Activated CD4-positive, alpha-beta memory T cell treated with anti-CD3 and anti-CD28 coated beads, Interleukin-2, amount 10 ng/mL, durations not matched to agents 7 days and 5 days (primary cell): ENCODE results near the gene SLC22A16. TPM values are rescaled to one million over a fixed set of nuclear protein-coding genes. Genes with fewer than 3 reads are reported as not detected.
A peak's percentile ranks its signal among the peaks of the same experiment; 100 is the strongest.

ENCODE experiments used
- CTCF ChIA-PET: fragments of 350-600 bp; sonication (Branson Sonifier 250); formaldehyde crosslinking; loops from one replicate; lab custom pipeline; 2021; ENCODE audit warnings: antibody characterized with exemption, inconsistent platforms; lab: Charles Lee
- POLR2A ChIA-PET: fragments of 350-600 bp; sonication (Branson Sonifier 250); formaldehyde crosslinking; loops from one replicate; lab custom pipeline; 2021; ENCODE audit warnings: antibody characterized with exemption; lab: Charles Lee
- DNase-seq: peaks from one replicate; pipeline ENCODE4 v3.0.0-alpha.2; 2020
- H3K27ac Mint-ChIP-seq: one replicate; pipeline ENCODE4 v1.8.0; 2021; ENCODE audit warnings: mild to moderate bottlenecking, mixed read lengths
- H3K27me3 Mint-ChIP-seq: one replicate; pipeline ENCODE4 v1.8.0; 2021; ENCODE audit warnings: mixed read lengths
- H3K36me3 Mint-ChIP-seq: one replicate; pipeline ENCODE4 v1.8.0; 2021; ENCODE audit warnings: low read depth, mixed read lengths
- H3K4me1 Mint-ChIP-seq: one replicate; pipeline ENCODE4 v1.8.0; 2021; ENCODE audit warnings: mixed read lengths
- H3K4me3 Mint-ChIP-seq: one replicate; pipeline ENCODE4 v1.8.0; 2021; ENCODE audit warnings: mild to moderate bottlenecking, mixed read lengths
- H3K9me3 Mint-ChIP-seq: one replicate; pipeline ENCODE4 v1.8.0; 2021; ENCODE audit warnings: mixed read lengths
- total RNA-seq, 2 experiments: library from RNA; stranded (reverse); gene quantifications; one replicate each; pipeline ENCODE4 v1.2.3, GENCODE V29; 2021

SLC22A16 gene
- total RNA-seq, 2 experiments from 2014 or later = not detected

DNA sequence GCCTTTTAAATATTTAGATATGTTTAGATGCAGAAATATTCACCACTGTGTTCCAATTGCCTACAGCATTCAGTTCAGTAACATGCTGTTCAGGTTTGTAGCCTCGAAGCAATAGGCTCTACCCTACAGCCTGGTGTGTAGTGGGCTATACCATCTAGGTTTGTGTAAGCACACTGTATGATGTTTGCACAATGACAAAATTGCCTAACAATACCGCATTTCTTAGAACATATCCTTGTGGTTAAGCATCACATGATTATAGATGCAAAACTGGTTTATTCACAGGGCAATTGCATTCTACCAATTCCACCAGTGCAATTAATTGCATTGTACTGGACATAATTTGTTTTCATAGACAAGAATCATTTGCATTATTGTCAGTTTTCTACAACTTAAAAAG lies 7.9 kb upstream of the SLC22A16 start:
- Mint-ChIP-seq H3K36me3 (no peaks in the 10 kb centered on the region), H3K27me3 (peaks cover 33% of the 10 kb centered on the region), H3K27ac (no peak overlapping the region), H3K4me1 (no peaks in the 10 kb centered on the region), H3K9me3 (no peaks in the 10 kb centered on the region), H3K4me3 (no peak overlapping the region)
- CTCF ChIA-PET = no interaction called here
- DNase-seq = no peak
- POLR2A ChIA-PET = no interaction called here

DNA sequence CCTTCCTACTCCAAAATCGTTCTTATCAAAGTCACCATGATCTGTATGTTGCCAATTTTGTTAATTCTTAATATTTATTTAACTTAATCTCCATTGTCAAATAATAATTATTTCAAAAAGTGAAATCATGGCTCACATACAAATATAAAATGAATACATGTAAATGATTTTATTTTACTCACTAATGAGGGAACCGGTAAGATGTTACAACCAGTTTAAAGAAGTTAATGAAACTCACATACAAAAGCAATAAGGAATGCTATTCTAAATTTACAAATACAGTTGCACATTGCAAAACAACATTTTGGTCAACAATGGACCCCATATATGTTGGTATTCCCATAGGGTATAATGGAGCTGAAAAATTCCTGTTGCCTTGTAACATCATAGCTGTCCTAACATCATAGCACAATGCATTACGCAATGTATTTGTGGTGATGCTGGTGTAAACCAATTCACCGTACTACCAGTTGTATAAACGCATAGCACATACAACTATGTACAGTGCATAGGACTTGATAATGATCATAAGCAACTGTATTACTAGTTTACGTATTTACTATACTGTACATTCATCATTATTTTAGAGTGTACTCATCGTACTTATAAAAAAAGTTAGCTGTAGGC lies 6.5 kb upstream of the SLC22A16 start:
- no peaks in the 10 kb centered on the region for H3K4me1 Mint-ChIP-seq
- CTCF ChIA-PET = interaction anchor here (0.6 kb wide), 1 partner anchor 57 kb away, joined by 4 read pairs; no protein-coding TSS in a partner anchor
- peaks cover 41% of the 10 kb centered on the region for H3K27me3 Mint-ChIP-seq
- DNase-seq = no peak
- H3K4me3 Mint-ChIP-seq = no peak overlapping the region
- no peaks in the 10 kb centered on the region for H3K36me3 Mint-ChIP-seq
- H3K9me3 Mint-ChIP-seq = no peaks in the 10 kb centered on the region
- no peak overlapping the region for H3K27ac Mint-ChIP-seq
- POLR2A ChIA-PET = no interaction called here

DNA sequence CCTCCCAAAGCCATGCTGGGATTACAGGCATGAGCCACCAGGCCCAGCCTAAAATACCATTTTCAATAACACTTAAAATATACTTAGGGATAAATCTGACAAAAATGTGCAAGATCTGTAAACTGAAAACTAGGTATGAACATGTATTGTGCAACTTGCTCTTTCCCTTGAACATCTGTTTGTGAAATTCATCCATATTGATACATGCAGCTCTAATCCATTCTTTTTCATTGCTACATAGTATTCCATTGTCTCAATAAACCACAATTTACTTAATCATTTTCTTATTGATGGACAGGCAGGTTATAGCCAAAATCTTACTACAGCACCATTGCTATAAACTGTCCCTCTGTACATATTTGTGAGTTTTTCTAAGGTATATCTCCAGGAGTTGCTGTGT lies 4.7 kb upstream of the SLC22A16 start:
- H3K9me3 Mint-ChIP-seq = no peaks in the 10 kb centered on the region
- ChIA-PET POLR2A (no interaction called here), CTCF (no interaction called here)
- H3K36me3 Mint-ChIP-seq = no peaks in the 10 kb centered on the region
- DNase-seq = no peak
- no peak overlapping the region for H3K4me3 Mint-ChIP-seq
- H3K4me1 Mint-ChIP-seq = peaks cover 1% of the 10 kb centered on the region
- peaks cover 39% of the 10 kb centered on the region for H3K27me3 Mint-ChIP-seq
- no peak overlapping the region for H3K27ac Mint-ChIP-seq

DNA sequence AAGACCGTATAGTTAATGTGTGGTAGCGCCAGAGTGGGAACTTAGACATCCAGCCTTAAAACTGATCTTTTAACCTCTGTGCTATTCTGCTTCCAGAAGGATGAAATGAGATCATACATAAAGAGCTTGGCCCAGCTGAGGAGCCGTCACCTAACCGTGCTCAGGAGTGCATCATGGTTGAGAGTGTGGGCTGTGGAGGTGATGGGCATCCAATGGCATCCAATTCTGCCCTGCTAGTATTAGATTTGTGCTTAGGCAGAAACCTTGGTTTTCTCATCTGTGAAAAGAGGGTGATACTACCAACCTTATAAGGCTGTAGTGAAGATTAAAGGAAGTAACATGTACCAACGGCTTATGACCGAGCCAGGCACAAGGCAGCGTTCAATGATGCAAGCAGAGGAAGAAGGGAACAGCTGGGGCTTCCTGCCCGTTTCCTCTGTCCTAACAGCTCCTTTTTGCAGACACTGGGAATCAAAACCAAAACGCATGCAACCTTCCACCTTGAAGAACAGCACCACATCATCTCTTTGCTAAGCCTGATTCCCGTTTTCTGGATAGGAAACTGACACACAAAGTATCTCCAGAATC lies 1.3 kb downstream of the SLC22A16 start:
- H3K4me3 Mint-ChIP-seq = peak overlapping the region; percentile 2
- ChIA-PET POLR2A (interaction anchor here (1.3 kb wide), 1 partner anchor 340 kb away, joined by 4 read pairs; the partner anchor contains the start of gene CDK19), CTCF (no interaction called here)
- no peak for DNase-seq
- H3K9me3 Mint-ChIP-seq = no peaks in the 10 kb centered on the region
- H3K4me1 Mint-ChIP-seq = peaks cover 13% of the 10 kb centered on the region
- no peak overlapping the region for H3K27ac Mint-ChIP-seq
- peaks cover 56% of the 10 kb centered on the region for H3K27me3 Mint-ChIP-seq
- H3K36me3 Mint-ChIP-seq = no peaks in the 10 kb centered on the region

DNA sequence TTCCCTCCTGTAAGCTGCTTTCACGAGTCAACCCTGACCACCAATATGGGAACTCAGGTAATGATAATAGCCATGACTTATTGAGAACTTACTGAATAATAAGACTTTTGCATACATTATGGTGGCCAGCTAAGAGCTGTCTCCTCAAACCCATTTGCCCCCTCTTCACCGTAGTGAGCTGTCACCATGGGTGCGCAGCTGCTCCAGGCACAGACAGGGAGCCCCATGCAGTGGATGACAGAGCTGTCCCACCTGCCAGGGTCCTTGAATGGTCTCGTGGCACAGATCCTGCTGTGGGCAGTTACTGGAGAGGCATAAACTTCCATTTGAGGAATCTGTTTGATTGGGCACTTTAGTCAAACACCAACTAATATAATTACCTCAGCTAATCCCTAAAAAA lies 1.9 kb downstream of the SLC22A16 start:
- no peaks in the 10 kb centered on the region for H3K36me3 Mint-ChIP-seq
- peaks cover 13% of the 10 kb centered on the region for H3K4me1 Mint-ChIP-seq
- peaks cover 54% of the 10 kb centered on the region for H3K27me3 Mint-ChIP-seq
- H3K27ac Mint-ChIP-seq = no peak overlapping the region
- POLR2A ChIA-PET = interaction anchor here (1.3 kb wide), 1 partner anchor 341 kb away, joined by 4 read pairs; the partner anchor contains the start of gene CDK19
- no peak for DNase-seq
- CTCF ChIA-PET = no interaction called here
- H3K4me3 Mint-ChIP-seq = no peak overlapping the region
- H3K9me3 Mint-ChIP-seq = no peaks in the 10 kb centered on the region

DNA sequence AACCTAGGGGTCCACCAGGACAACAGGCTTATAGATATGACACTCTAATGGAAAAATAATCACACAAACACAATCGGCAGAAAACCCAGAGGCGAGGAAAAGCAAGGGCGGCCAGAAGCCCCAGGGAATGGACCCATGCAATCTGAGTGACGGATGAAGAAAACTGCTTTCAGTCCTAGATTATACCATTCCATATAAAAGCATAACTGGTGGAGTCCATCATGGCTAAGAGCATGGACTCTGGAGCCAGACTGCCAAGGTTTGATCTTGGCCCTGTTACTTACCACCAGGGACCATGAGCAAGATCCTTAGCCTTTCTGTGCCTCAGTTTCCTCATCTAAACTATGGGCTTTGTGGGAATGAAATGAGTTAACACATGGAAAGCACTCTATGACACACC lies 3.7 kb downstream of the SLC22A16 start:
- POLR2A ChIA-PET = no interaction called here
- Mint-ChIP-seq H3K9me3 (no peaks in the 10 kb centered on the region), H3K36me3 (no peaks in the 10 kb centered on the region), H3K27ac (no peak overlapping the region), H3K4me3 (no peak overlapping the region), H3K27me3 (peaks cover 39% of the 10 kb centered on the region), H3K4me1 (peaks cover 13% of the 10 kb centered on the region)
- CTCF ChIA-PET = interaction anchor here (0.6 kb wide), 1 partner anchor 485 kb away, joined by 3 read pairs; no protein-coding TSS in a partner anchor
- DNase-seq = no peak

DNA sequence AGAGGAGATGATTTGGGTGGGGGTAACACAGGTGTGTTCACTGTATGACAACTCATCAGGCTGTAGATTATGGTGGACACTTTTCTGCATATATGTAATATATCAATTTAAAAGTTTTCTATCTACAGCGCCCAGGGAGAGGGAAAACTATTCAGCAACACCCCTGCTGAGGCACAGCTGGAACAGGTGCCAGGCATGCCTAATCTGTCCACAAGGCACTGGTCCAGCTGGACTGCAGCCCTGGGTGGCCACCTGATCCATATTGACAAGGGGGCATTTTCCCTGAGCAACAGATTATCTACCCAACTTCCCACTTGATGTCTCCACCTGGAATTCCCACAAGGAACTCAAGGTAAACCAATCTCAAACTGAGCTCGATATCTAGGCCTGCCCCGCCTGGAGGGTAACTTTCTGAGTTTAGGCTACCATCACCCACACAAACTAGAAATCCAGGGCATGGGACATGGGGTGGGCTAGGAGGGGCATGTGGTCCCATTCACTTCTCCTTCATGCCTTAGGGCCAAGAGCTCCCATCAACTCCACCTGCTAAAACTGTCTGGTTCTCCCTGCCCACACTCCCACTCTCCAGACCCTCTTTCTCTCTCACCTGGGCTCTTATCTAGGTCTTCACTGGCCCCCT lies 4.6 kb downstream of the SLC22A16 start:
- no peak overlapping the region for H3K27ac Mint-ChIP-seq
- H3K9me3 Mint-ChIP-seq = no peaks in the 10 kb centered on the region
- no peaks in the 10 kb centered on the region for H3K36me3 Mint-ChIP-seq
- DNase-seq = no peak
- CTCF ChIA-PET = no interaction called here
- H3K27me3 Mint-ChIP-seq = peaks cover 41% of the 10 kb centered on the region
- H3K4me1 Mint-ChIP-seq = peaks cover 13% of the 10 kb centered on the region
- no peak overlapping the region for H3K4me3 Mint-ChIP-seq
- POLR2A ChIA-PET = no interaction called here

DNA sequence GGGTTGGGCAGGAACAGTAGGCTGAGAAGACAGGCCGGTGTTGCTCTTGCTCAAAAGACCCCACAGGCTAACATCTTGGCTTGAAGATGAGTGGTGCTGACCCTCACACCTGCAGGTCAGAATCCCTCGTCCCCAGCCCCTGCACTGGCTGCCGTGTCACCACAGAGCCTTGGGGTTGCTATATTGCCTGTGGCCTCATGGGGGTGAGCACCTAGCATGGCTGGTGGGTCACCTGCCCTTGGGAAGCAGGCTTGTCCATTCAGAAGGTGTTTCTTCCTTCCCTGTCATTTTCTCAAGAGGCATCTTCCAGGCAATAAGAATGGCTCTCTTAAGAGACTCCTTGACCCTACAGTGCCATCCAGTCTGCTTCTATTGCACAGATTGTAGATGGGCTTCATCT lies 7.7 kb downstream of the SLC22A16 start:
- no peak overlapping the region for H3K4me3 Mint-ChIP-seq
- ChIA-PET POLR2A (no interaction called here), CTCF (no interaction called here)
- no peaks in the 10 kb centered on the region for H3K36me3 Mint-ChIP-seq
- peaks cover 3% of the 10 kb centered on the region for H3K9me3 Mint-ChIP-seq
- H3K4me1 Mint-ChIP-seq = no peaks in the 10 kb centered on the region
- H3K27me3 Mint-ChIP-seq = peaks cover 44% of the 10 kb centered on the region
- no peak overlapping the region for H3K27ac Mint-ChIP-seq
- no peak for DNase-seq

DNA sequence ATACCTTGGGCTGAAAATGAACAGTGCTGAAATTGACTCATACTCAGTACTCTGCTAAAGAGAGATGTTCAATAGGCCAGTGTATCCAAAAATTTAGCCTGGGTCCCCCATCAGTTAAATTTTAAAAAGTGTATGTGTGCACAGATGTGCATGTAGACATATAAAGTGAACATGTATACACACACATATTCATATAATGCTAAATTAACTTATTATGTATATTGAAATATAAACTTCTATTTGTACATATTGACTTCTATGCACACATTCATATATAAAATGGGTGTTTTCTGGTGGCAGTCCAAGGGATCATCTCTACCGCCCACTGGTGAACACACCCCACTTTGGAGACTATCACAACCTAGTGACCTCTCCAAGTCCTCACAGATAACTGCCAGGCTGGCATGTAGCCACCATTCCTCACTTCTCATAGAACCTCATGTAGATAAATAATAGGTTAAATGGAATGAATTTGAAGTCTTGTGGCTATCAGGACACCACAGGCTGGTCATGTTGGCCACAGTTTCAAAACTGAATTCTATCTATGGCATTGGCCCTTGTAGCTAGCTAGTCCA lies 8.8 kb downstream of the SLC22A16 start:
- POLR2A ChIA-PET = no interaction called here
- H3K27me3 Mint-ChIP-seq = peaks cover 41% of the 10 kb centered on the region
- CTCF ChIA-PET = no interaction called here
- no peak for DNase-seq
- H3K4me3 Mint-ChIP-seq = no peak overlapping the region
- H3K27ac Mint-ChIP-seq = no peak overlapping the region
- H3K9me3 Mint-ChIP-seq = peaks cover 10% of the 10 kb centered on the region
- H3K4me1 Mint-ChIP-seq = no peaks in the 10 kb centered on the region
- no peaks in the 10 kb centered on the region for H3K36me3 Mint-ChIP-seq

DNA sequence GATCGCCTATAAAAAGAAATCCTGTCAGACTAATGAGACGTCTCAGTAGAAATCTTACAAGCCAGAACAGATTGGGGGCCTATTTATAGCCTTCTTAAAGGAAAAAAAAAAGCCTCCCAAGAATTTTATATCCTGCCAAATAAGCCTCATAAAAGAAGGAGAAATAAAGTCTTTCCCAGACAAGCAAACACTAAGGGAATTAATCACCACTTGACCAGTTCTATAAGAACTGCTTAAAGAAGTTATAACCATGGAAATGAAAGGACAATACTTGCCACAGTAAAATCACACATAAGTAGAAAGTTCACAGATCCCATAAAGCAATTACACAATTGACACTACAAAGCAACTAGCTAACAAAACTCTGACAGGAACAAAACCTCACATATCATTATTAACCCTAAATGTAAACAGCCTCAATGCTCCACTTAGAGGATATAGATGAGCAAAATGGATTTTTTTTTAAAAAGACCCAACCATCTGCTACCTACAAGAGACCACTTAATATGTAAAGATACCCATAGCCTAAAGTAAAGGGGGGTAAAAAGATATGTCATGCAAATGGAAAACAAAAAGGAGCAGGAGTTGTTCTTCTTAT lies 13.4 kb downstream of the SLC22A16 start:
- no peaks in the 10 kb centered on the region for H3K4me1 Mint-ChIP-seq
- peaks cover 29% of the 10 kb centered on the region for H3K27me3 Mint-ChIP-seq
- ChIA-PET POLR2A (no interaction called here), CTCF (no interaction called here)
- no peaks in the 10 kb centered on the region for H3K36me3 Mint-ChIP-seq
- no peak overlapping the region for H3K27ac Mint-ChIP-seq
- no peak overlapping the region for H3K4me3 Mint-ChIP-seq
- DNase-seq = no peak
- peaks cover 14% of the 10 kb centered on the region for H3K9me3 Mint-ChIP-seq

DNA sequence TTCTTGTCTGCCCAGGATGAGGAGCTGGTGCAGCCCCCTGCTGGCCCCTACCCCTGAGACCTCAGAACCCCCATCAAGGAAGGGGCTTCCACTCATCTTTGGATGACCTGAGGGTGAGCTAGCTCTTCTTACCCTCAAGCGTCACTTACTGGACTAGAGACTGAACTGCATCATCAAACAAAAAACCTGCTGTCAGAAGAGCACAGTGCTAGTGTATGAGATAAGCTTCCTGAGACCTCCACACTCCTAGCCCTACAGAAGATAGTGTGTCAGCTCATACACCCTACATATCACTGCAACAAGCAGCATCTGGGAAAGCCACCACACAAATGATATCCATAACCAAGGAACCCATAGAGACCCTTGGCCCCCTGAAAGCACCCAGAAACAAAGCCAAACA lies 15.0 kb downstream of the SLC22A16 start:
- Mint-ChIP-seq H3K9me3 (peaks cover 14% of the 10 kb centered on the region), H3K36me3 (no peaks in the 10 kb centered on the region), H3K4me1 (no peaks in the 10 kb centered on the region), H3K4me3 (no peak overlapping the region), H3K27ac (no peak overlapping the region), H3K27me3 (peaks cover 26% of the 10 kb centered on the region)
- no peak for DNase-seq
- CTCF ChIA-PET = no interaction called here
- POLR2A ChIA-PET = no interaction called here

DNA sequence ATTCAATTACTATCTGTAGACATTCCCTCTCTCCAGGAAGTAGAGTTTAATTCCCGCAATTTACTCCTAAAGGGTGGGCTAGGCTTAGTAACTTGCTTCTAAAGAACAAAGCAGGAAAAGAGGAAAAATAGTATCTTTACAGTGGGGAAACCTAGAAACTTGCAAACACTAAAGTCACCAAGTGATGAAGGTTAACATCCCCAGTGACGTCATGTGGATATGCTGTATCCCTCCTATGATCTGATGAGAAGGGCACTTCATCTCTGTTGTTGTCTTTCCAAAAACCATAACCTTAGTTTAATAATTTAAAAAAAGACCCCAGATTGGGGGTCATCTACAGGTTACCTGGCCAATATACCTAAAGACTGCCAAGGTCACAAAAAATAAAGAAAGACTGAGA lies 17.3 kb downstream of the SLC22A16 start:
- ChIA-PET CTCF (no interaction called here), POLR2A (no interaction called here)
- Mint-ChIP-seq H3K4me3 (no peak overlapping the region), H3K9me3 (peaks cover 14% of the 10 kb centered on the region), H3K4me1 (no peaks in the 10 kb centered on the region), H3K27me3 (peaks cover 6% of the 10 kb centered on the region), H3K27ac (no peak overlapping the region), H3K36me3 (no peaks in the 10 kb centered on the region)
- no peak for DNase-seq

DNA sequence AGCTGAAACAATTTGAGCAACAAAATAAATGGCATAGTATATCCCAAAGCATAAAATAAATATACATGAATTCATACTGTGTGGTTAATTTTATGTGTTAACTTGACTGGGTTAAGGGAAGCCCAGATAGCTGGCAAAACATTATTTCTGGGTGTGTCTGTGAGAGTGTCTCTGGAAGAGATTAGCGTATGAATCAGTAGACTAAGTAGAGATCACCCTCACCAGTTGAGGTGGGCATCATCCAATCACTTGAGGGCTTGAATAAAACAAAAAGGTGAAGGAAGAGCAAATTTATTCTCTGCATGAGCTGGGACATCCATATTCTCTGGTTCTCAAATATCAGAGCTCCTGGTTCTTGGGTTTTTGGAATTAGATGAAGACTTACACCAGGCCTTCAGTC lies 17.9 kb downstream of the SLC22A16 start:
- POLR2A ChIA-PET = no interaction called here
- Mint-ChIP-seq H3K4me3 (no peak overlapping the region), H3K36me3 (no peaks in the 10 kb centered on the region), H3K27me3 (peaks cover 1% of the 10 kb centered on the region), H3K4me1 (no peaks in the 10 kb centered on the region), H3K9me3 (peaks cover 9% of the 10 kb centered on the region), H3K27ac (no peak overlapping the region)
- CTCF ChIA-PET = interaction anchor here (0.6 kb wide), 1 partner anchor 1671 kb away, joined by 3 read pairs; no protein-coding TSS in a partner anchor
- DNase-seq = no peak
